Measurements from ENCODE around the gene PEAR1. TPM values are rescaled to one million over a fixed set of nuclear protein-coding genes. Genes with fewer than 3 reads are reported as not detected.

PEAR1 gene
- total and polyA plus RNA-seq, 2 of the 4 experiments (the other 2 are of a cell fraction) = 2.0 to 44.4 TPM

DNA sequence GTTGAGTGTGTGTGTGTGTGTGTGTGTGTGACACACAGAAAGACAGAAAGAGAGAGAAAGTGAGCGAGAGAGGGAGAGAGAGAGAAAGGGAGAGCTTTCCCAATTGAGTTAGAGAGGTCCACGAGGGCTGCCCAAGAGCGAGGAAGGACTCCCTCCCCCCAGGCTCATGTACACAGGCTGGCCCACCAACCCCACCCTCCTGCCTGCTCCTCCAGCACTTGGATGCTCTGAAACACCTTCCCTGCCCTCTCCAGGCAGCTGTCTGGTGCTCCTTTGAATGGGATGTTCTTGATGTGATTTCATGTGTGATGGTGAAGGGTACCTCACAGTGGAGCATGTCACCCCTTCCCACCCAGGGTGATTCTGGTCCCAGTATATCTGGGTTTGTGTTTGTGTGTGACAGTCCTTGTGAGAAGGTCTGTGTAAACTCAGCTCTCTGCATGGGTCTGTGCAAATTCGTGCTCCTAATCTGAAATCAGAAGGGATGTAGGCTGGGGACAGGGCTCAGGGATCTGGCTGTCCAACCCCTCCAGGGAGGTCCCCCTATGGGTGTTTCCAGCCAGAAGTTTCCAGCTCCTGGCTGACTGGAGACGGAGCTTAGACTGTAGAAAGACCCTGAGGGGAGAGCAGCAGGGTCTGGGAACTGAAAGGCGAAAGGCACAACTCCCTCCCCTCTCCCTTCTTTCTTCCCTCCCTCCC, 6.8 kb upstream of the PEAR1 start:
- ChIA-PET POLR2A (ENCODE audit: unreplicated experiment) (no interaction called here), CTCF (interaction anchor here (1.0 kb wide), 1 partner anchor 41 kb away, joined by 3 read pairs; no protein-coding TSS in a partner anchor)
- no peak for TF ChIP-seq MAFK (IDR thresholded peaks at IDR 0.05; ENCODE audit: low read depth, low read length)
- no peak for TF ChIP-seq BHLHE40 (IDR thresholded peaks at IDR 0.05; ENCODE audit: low read depth, low read length)
- TF ChIP-seq CTCF (conservative IDR thresholded peaks at IDR 0.05; ENCODE audit: low read depth, low read length) = no peak
- no peak for TF ChIP-seq FOS (IDR thresholded peaks at IDR 0.05; ENCODE audit: low read depth, low read length)
- no peak for TF ChIP-seq SMC3 (IDR thresholded peaks at IDR 0.05; ENCODE audit: low read depth, low read length)
- TF ChIP-seq RAD21 (IDR thresholded peaks at IDR 0.05; ENCODE audit: low read length) = no peak
- no peak for TF ChIP-seq MXI1 (IDR thresholded peaks at IDR 0.05; ENCODE audit: borderline replicate concordance, low read depth, low read length)
- no peak for TF ChIP-seq USF2 (IDR thresholded peaks at IDR 0.05; ENCODE audit: low read depth, low read length)
- TF ChIP-seq CHD1 (IDR thresholded peaks at IDR 0.05; ENCODE audit: low read depth, low read length) = no peak
- TF ChIP-seq CEBPB (IDR thresholded peaks at IDR 0.05; ENCODE audit: low read depth, low read length) = no peak
- no peak for TF ChIP-seq POLR2A (IDR thresholded peaks at IDR 0.05; ENCODE audit: low read depth, low read length)
- no peak for TF ChIP-seq RFX5 (IDR thresholded peaks at IDR 0.05; ENCODE audit: low read depth, low read length)
- TF ChIP-seq, protein P1, sequence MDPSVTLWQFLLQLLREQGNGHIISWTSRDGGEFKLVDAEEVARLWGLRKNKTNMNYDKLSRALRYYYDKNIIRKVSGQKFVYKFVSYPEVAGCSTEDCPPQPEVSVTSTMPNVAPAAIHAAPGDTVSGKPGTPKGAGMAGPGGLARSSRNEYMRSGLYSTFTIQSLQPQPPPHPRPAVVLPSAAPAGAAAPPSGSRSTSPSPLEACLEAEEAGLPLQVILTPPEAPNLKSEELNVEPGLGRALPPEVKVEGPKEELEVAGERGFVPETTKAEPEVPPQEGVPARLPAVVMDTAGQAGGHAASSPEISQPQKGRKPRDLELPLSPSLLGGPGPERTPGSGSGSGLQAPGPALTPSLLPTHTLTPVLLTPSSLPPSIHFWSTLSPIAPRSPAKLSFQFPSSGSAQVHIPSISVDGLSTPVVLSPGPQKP (IDR thresholded peaks at IDR 0.05; ENCODE audit: borderline replicate concordance, low read depth, low read length) = no peak
- TF ChIP-seq MAZ (IDR thresholded peaks at IDR 0.05; ENCODE audit: borderline replicate concordance, low read depth, low read length) = no peak
- no peak for TF ChIP-seq NFE2L2 (IDR thresholded peaks at IDR 0.05; ENCODE audit: low read depth, low read length)
- H3K9me1 ChIP-seq (ENCODE audit: insufficient read depth, low read length) = no peaks in the 10 kb centered on the region
- H3K79me1 ChIP-seq (ENCODE audit: low read depth in 1 of 2, low read length in 2 of 2) = no peaks in the 10 kb centered on the region
- DNase-seq (no peak), ATAC-seq (ENCODE audit: low read depth) (no peak)
- dilution Hi-C loops (cut with HindIII; ENCODE audit: low sequenced_read_pairs, unreplicated experiment) (no loop called here), in situ Hi-C loops (cut with MboI; ENCODE audit: low sequenced_read_pairs) (loop anchor here (10.0 kb wide), 1 partner anchor 192 kb away; no protein-coding TSS in a partner anchor), intact Hi-C loops (cut with micrococcal nuclease) (no loop called here)
- H3K9me3 ChIP-seq (ENCODE audit: control insufficient read depth, insufficient read depth, low read length) = no peaks in the 10 kb centered on the region
- H3K18ac ChIP-seq (ENCODE audit: low read depth, low read length) = no peak overlapping the region
- no peaks in the 10 kb centered on the region for H3K36me3 ChIP-seq (ENCODE audit: control insufficient read depth, insufficient read depth, low read length)
- no peak overlapping the region for H2BK20ac ChIP-seq (ENCODE audit: low read depth, low read length)
- WGBS, 2 experiments (ENCODE audit: extremely low coverage in 2 of 2, insufficient read length in 1 of 2) = no CpG with 5 or more reads among the region's 6 CpGs
- no peak overlapping the region for H2AK5ac ChIP-seq (ENCODE audit: low read depth, low read length)
- no peak overlapping the region for H3K4me2 ChIP-seq (ENCODE audit: low read depth, low read length)
- no peak overlapping the region for H3K56ac ChIP-seq (ENCODE audit: extremely low read depth, insufficient read depth, low read length)
- BruUV-seq (replicated peaks) = no TSS peak
- no peaks in the 10 kb centered on the region for H3K4me1 ChIP-seq (ENCODE audit: control insufficient read depth, insufficient read depth, low read length)
- no peak overlapping the region for H2AFZ ChIP-seq (replicated peaks; ENCODE audit: low read length, poor library complexity)
- no peak overlapping the region for H3K4ac ChIP-seq (ENCODE audit: low read depth, low read length)
- no peak overlapping the region for H2BK5ac ChIP-seq (ENCODE audit: low read depth, low read length, poor library complexity, severe bottlenecking)
- H4K20me1 ChIP-seq (ENCODE audit: insufficient read depth, low read length) = no peaks in the 10 kb centered on the region; the same call in 1 of the 2 replicates
- no peak overlapping the region for H4K91ac ChIP-seq (ENCODE audit: insufficient read depth, low read depth, low read length)
- no peak overlapping the region for H4K8ac ChIP-seq (ENCODE audit: low read depth in 2 of 2, low read length in 2 of 2)
- H3K9ac ChIP-seq (ENCODE audit: low read depth, low read length) = no peak overlapping the region
- H2AK9ac ChIP-seq (replicated peaks; ENCODE audit: low read depth, low read length, poor library complexity) = no peak overlapping the region
- no peak overlapping the region for H3K27ac ChIP-seq (ENCODE audit: insufficient read depth, low read length)
- H3K23ac ChIP-seq (ENCODE audit: low read depth, low read length) = no peak overlapping the region
- no peak overlapping the region for H3K4me3 ChIP-seq (ENCODE audit: insufficient read depth, low read depth, low read length)
- H2BK120ac ChIP-seq (ENCODE audit: low read depth, low read length) = no peak overlapping the region
- H4K5ac ChIP-seq (ENCODE audit: low read depth, low read length) = no peak overlapping the region
- peaks cover 70% of the 10 kb centered on the region for H3K27me3 ChIP-seq (ENCODE audit: control insufficient read depth, insufficient read depth, low read length)
- no peak overlapping the region for H3K14ac ChIP-seq (replicated peaks; ENCODE audit: low read depth, low read length)
- no peak overlapping the region for H2BK15ac ChIP-seq (ENCODE audit: low read depth, low read length)

All from IMR-90 (cell line).